ENCODE results near the gene GPR153. TPM values are rescaled to one million over a fixed set of nuclear protein-coding genes. Genes with fewer than 3 reads are reported as not detected.

Gene GPR153
- polyA plus RNA-seq, 1 of the 3 experiments (the other 2 are of a cell fraction): 6.6 TPM

DNA sequence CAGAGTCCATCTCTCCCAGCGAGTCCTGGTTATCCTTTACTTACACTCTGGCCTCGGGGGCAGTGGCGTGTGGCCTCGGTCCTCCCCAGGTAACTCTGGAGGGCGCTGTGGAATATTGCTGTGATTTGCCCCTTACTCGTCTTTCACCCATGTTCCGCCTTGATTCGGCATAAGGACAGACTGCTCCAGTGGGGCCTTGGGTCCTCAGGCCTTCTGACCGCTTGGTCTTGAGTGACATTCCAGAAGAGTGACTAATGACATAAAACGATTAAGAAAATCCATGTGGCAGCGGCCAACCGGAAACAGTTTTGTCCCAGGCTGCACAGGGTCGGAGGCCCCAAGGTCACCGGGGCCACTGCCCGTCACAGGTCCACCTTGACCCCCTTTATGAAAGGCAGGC is 36.2 kb downstream of the GPR153 start:
- no peak overlapping the region for H3K4me3 ChIP-seq (ENCODE audit: low read depth in 2 of 2, low read length in 1 of 2)
- H3K9ac ChIP-seq: no peak overlapping the region
- no peak for DNase-seq
- no peaks in the 10 kb centered on the region for H4K20me1 ChIP-seq (ENCODE audit: insufficient read depth)
- WGBS (ENCODE audit: low lambda C conversion rate): 75% methylated on average over 11 of the region's 15 CpGs
- no peaks in the 10 kb centered on the region for H3K27me3 ChIP-seq (ENCODE audit: insufficient read depth)
- H3F3A ChIP-seq (replicated peaks; ENCODE audit: insufficient read depth): no peaks in the 10 kb centered on the region
- no peak overlapping the region for H3K27ac ChIP-seq (ENCODE audit: low read depth in 2 of 2, low read length in 1 of 2)
- TF ChIP-seq RAD21 (IDR thresholded peaks at IDR 0.05; ENCODE audit: low read length) (no peak), NFIC (IDR thresholded peaks at IDR 0.05; ENCODE audit: borderline replicate concordance) (no peak), TAF1 (IDR thresholded peaks at IDR 0.05; ENCODE audit: borderline replicate concordance, low read depth, low read length) (no peak), MXI1 (IDR thresholded peaks at IDR 0.05; ENCODE audit: low read depth, low read length) (no peak), NRF1 (IDR thresholded peaks at IDR 0.05; ENCODE audit: low read depth, low read length) (no peak), ELF1 (IDR thresholded peaks at IDR 0.05) (no peak), EZH2phosphoT487 (IDR thresholded peaks at IDR 0.05; ENCODE audit: borderline replicate concordance, low read depth) (no peak)
- CTCF ChIA-PET: interaction anchor here (1.5 to 2.1 kb wide), 4 partner anchors 14 to 172 kb away, joined by 3 to 8 read pairs (median 5); partner anchors contain the start of gene RPL22
- H3K4me2 ChIP-seq: no peak overlapping the region
- peaks cover 7 to 41% of the 10 kb centered on the region in 2 experiments for H3K36me3 ChIP-seq (replicated peaks in 1 of 2; ENCODE audit: control insufficient read depth in 1 of 2, insufficient read depth in 2 of 2, low read length in 1 of 2)
- H3K9me3 ChIP-seq: no peaks in the 10 kb centered on the region
- H2AFZ ChIP-seq (ENCODE audit: low read depth): no peak overlapping the region
- POLR2A ChIA-PET: no interaction called here
- H3K79me2 ChIP-seq (ENCODE audit: insufficient read depth): peaks cover 3% of the 10 kb centered on the region; the same call in 1 of the 2 replicates
- no peaks in the 10 kb centered on the region for H3K9me2 ChIP-seq
- no peaks in the 10 kb centered on the region for H3K4me1 ChIP-seq (ENCODE audit: control insufficient read depth in 1 of 2, insufficient read depth in 2 of 2, low read depth in 1 of 2, low read length in 1 of 2)

DNA sequence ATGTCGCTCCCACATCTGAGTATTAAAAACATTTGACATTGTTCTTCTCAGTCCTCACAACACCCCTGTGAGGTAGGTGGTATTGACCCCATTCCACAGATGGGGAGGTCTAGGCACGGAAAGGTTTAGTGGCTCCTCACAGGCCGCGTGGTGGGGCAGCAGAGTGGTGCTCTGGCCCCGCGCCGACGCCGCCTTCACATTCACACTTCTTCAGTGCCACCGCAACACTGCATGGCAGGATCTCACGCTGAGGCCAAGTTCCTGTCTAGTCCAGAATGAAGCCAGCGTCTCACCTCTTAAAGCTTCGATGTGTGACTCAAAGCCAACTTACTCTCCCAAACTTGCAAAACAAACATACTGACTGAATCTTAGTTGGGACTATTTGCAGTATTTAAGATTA is 37.3 kb downstream of the GPR153 start:
- TF ChIP-seq GABPA (IDR thresholded peaks at IDR 0.05; ENCODE audit: low read depth) (no peak), GATA2 (CRISPR knock-in tag; IDR thresholded peaks at IDR 0.05) (no peak), RFX5 (IDR thresholded peaks at IDR 0.05; ENCODE audit: low read length) (no peak), RAD21 (IDR thresholded peaks at IDR 0.05; ENCODE audit: low read length) (no peak), FOXJ3 (CRISPR knock-in tag; IDR thresholded peaks at IDR 0.05) (no peak), TCF12 (IDR thresholded peaks at IDR 0.05) (no peak), FOSL2 (IDR thresholded peaks at IDR 0.05; ENCODE audit: borderline replicate concordance, low read depth) (no peak), SIN3A (IDR thresholded peaks at IDR 0.05; ENCODE audit: borderline replicate concordance, low read depth, low read length) (no peak), USF2 (IDR thresholded peaks at IDR 0.05; ENCODE audit: borderline replicate concordance, low read depth, low read length) (no peak), ZBTB33 (IDR thresholded peaks at IDR 0.05; ENCODE audit: borderline replicate concordance, low read depth) (no peak), POLR2AphosphoS5 (IDR thresholded peaks at IDR 0.05; ENCODE audit: low read depth, low read length) (no peak), RCOR1 (IDR thresholded peaks at IDR 0.05; ENCODE audit: low read length) (no peak), FOXM1 (IDR thresholded peaks at IDR 0.05; ENCODE audit: low read depth) (no peak), REST (IDR thresholded peaks at IDR 0.05; ENCODE audit: low read depth, low read length) (no peak)
- TF ChIP-seq, protein P1, sequence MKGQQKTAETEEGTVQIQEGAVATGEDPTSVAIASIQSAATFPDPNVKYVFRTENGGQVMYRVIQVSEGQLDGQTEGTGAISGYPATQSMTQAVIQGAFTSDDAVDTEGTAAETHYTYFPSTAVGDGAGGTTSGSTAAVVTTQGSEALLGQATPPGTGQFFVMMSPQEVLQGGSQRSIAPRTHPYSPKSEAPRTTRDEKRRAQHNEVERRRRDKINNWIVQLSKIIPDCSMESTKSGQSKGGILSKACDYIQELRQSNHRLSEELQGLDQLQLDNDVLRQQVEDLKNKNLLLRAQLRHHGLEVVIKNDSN (IDR thresholded peaks at IDR 0.05; ENCODE audit: borderline replicate concordance, low read depth): no peak
- H3K9ac ChIP-seq: no peak overlapping the region
- ChIA-PET POLR2A (no interaction called here), CTCF (interaction anchor here (0.9 to 1.6 kb wide), 6 partner anchors 14 to 262 kb away, joined by 3 to 8 read pairs (median 4); no protein-coding TSS in a partner anchor)
- no peaks in the 10 kb centered on the region for H3K9me3 ChIP-seq
- no peaks in the 10 kb centered on the region for H3K27me3 ChIP-seq (ENCODE audit: insufficient read depth)
- H3F3A ChIP-seq (replicated peaks; ENCODE audit: insufficient read depth): no peaks in the 10 kb centered on the region
- no peaks in the 10 kb centered on the region for H3K4me1 ChIP-seq (ENCODE audit: control insufficient read depth in 1 of 2, insufficient read depth in 2 of 2, low read depth in 1 of 2, low read length in 1 of 2)
- peaks cover 3% of the 10 kb centered on the region; the same call in 1 of the 2 replicates for H3K79me2 ChIP-seq (ENCODE audit: insufficient read depth)
- peaks cover 6 to 41% of the 10 kb centered on the region in 2 experiments for H3K36me3 ChIP-seq (replicated peaks in 1 of 2; ENCODE audit: control insufficient read depth in 1 of 2, insufficient read depth in 2 of 2, low read length in 1 of 2)
- no peak overlapping the region for H3K4me2 ChIP-seq
- 94% methylated on average over 10 of the region's 13 CpGs for WGBS (ENCODE audit: low lambda C conversion rate)
- no peak for DNase-seq
- no peaks in the 10 kb centered on the region for H4K20me1 ChIP-seq (ENCODE audit: insufficient read depth)
- H3K4me3 ChIP-seq (ENCODE audit: low read depth in 2 of 2, low read length in 1 of 2): no peak overlapping the region
- H3K9me2 ChIP-seq: no peaks in the 10 kb centered on the region
- H2AFZ ChIP-seq (ENCODE audit: low read depth): no peak overlapping the region
- H3K27ac ChIP-seq (ENCODE audit: low read depth in 2 of 2, low read length in 1 of 2): no peak overlapping the region

All from SK-N-SH (cell line).